HG03064 (cell line): Measurements from ENCODE around the gene CHP1.
"Not testable (repeated sequence)": the region's sequence is repeated elsewhere in the genome, so short reads cannot be mapped to it uniquely, and the experiment has no call there.

Experiments
- ATAC-seq: cut with Tn5 transposase; IDR thresholded peaks from one replicate; pipeline ENCODE4 v1.9.1; 2021; ENCODE audit warnings: low read depth; ENCODE audit not compliant: unreplicated experiment

CHP1 gene

GRCh38 chr15:41288464-41288863 is 57.4 kb downstream of the CHP1 start:
- ATAC-seq = no peak

- ATAC-seq = no peak
These were observed 58.9 kb downstream of the CHP1 start for GRCh38 chr15:41289953-41290352.

GRCh38 chr15:41291065-41291631 is 60.1 kb downstream of the CHP1 start:
- ATAC-seq = no peak

- no peak for ATAC-seq
These were observed 61.5 kb downstream of the CHP1 start for GRCh38 chr15:41292521-41292920.

GRCh38 chr15:41301139-41301538 is 70.1 kb downstream of the CHP1 start:
- not testable (repeated sequence) for ATAC-seq

- no peak for ATAC-seq
These were observed 70.5 kb downstream of the CHP1 start for GRCh38 chr15:41301587-41301986.

- ATAC-seq = no peak
These were observed 73.2 kb downstream of the CHP1 start for GRCh38 chr15:41304149-41304770.

- ATAC-seq = no peak
These were observed 76.6 kb downstream of the CHP1 start for GRCh38 chr15:41307679-41308078.

- no peak for ATAC-seq
These were observed 78.3 kb downstream of the CHP1 start for GRCh38 chr15:41309226-41309905.

GRCh38 chr15:41320805-41321330 is 89.8 kb downstream of the CHP1 start:
- ATAC-seq = not testable (repeated sequence)

- ATAC-seq = no peak
These were observed 92.5 kb downstream of the CHP1 start for GRCh38 chr15:41323611-41324010.

- ATAC-seq = no peak
These were observed 100.2 kb downstream of the CHP1 start for GRCh38 chr15:41331281-41331680.
